A673 (cell line): ENCODE data around the gene TACC2. TPM values are rescaled to one million over a fixed set of nuclear protein-coding genes. Genes with fewer than 3 reads are reported as not detected.

Source experiments
- BruUV-seq: library from RNA; stranded (reverse); fragments of 400-500 nt; replicated peaks from 2 replicates; lab custom pipeline; 2021; lab: Mats Ljungman, UMichigan
- CTCF ChIA-PET: fragments of 300-600 bp; sonication (Branson Sonifier 250); formaldehyde crosslinking; loops from one replicate; lab custom pipeline; 2022; ENCODE audit warnings: antibody characterized with exemption; lab: Charles Lee
- POLR2A ChIA-PET: fragments of 300-600 bp; sonication (Branson Sonifier 250); formaldehyde crosslinking; loops from one replicate; lab custom pipeline; 2022; ENCODE audit warnings: antibody characterized with exemption; ENCODE audit not compliant: low non-redundant PET; lab: Charles Lee
- DNase-seq: peaks from one replicate; pipeline ENCODE4 v3.0.0-alpha.2; 2015; ENCODE audit warnings: low spot score
- H3K27ac ChIP-seq: fragments of 200-600 bp; sonication (generic); 2 replicates; pipeline ENCODE4 v1.5.1; 2016; ENCODE audit warnings: mixed run types, low read depth, mild to moderate bottlenecking, mixed read lengths, antibody characterized with exemption, low read length; ENCODE audit not compliant: poor library complexity, severe bottlenecking
- H3K27me3 ChIP-seq: fragments of 200-600 bp; sonication (generic); replicated peaks from 2 replicates; pipeline ENCODE4 v1.6.1; 2017; ENCODE audit warnings: mixed run types, low read depth, mild to moderate bottlenecking, mixed read lengths, antibody characterized with exemption, low read length; ENCODE audit not compliant: insufficient read depth, poor library complexity
- H3K36me3 ChIP-seq: fragments of 200-600 bp; sonication (generic); 2 replicates; pipeline ENCODE4 v1.6.1; 2016; ENCODE audit warnings: mixed run types, mild to moderate bottlenecking, mixed read lengths, antibody characterized with exemption, low read length; ENCODE audit not compliant: insufficient read depth, poor library complexity, severe bottlenecking
- H3K4me1 ChIP-seq: fragments of 200-600 bp; sonication (generic); 2 replicates; pipeline ENCODE4 v1.6.1; 2017; ENCODE audit warnings: mixed run types, mild to moderate bottlenecking, mixed read lengths, antibody characterized with exemption, low read length; ENCODE audit not compliant: insufficient read depth, poor library complexity, severe bottlenecking
- H3K4me3 ChIP-seq: fragments of 200-600 bp; sonication (generic); 2 replicates; pipeline ENCODE4 v1.5.1; 2016; ENCODE audit warnings: low read depth, mixed run types, mild to moderate bottlenecking, mixed read lengths, low read length; ENCODE audit not compliant: poor library complexity, severe bottlenecking
- H3K9me3 ChIP-seq: fragments of 200-600 bp; sonication (generic); 2 replicates; pipeline ENCODE4 v1.6.1; 2016; ENCODE audit warnings: mixed run types, low read depth, mild to moderate bottlenecking, mixed read lengths, antibody characterized with exemption, low read length; ENCODE audit not compliant: poor library complexity, severe bottlenecking
- CTCF ChIP-seq: fragments of 300-800, 200-600 bp; sonication (generic); conservative IDR thresholded peaks from 2 replicates; pipeline ENCODE4 v1.5.1; 2017; ENCODE audit warnings: low read depth, mild to moderate bottlenecking, antibody characterized with exemption, low read length, moderate library complexity, mixed read lengths
- EZH2 ChIP-seq: fragments of 200-600 bp; sonication (generic); IDR thresholded peaks from 2 replicates; pipeline ENCODE4 v1.6.1; 2017; ENCODE audit warnings: borderline replicate concordance, low read depth, mild to moderate bottlenecking, mixed read lengths, antibody characterized with exemption, low read length; ENCODE audit not compliant: poor library complexity, severe bottlenecking
- intact Hi-C: fragments of 100-400 bp; cut with micrococcal nuclease; formaldehyde crosslinking; loops from one replicate; pipeline ENCODE4 v1.10.0; 2022; ENCODE audit not compliant: unreplicated experiment
- total RNA-seq: library from RNA; stranded (reverse); gene quantifications from 2 replicates; pipeline ENCODE4 v1.2.3, GENCODE V29; 2021

TACC2 gene
- total RNA-seq, 1 experiment from 2014 or later = 0.62 TPM

- Histone ChIP-seq H3K4me3 (no peak overlapping the region), H3K9me3 (no peaks in the 10 kb centered on the region), H3K36me3 (no peaks in the 10 kb centered on the region), H3K27ac (no peak overlapping the region), H3K4me1 (no peaks in the 10 kb centered on the region), H3K27me3 (peaks cover 79% of the 10 kb centered on the region)
- no peak for DNase-seq
- ChIA-PET CTCF (no interaction called here), POLR2A (no interaction called here)
- intact Hi-C loops = no loop called here
- no TSS peak for BruUV-seq
- TF ChIP-seq EZH2 (no peak), CTCF (no peak)
These were observed 96.5 kb downstream of the TACC2 start for GRCh38 chr10:122085423-122085911.

GRCh38 chr10:122086416-122087240, 97.7 kb downstream of the TACC2 start:
- intact Hi-C loops = no loop called here
- Histone ChIP-seq H3K4me1 (no peaks in the 10 kb centered on the region), H3K36me3 (no peaks in the 10 kb centered on the region), H3K27me3 (peaks cover 79% of the 10 kb centered on the region), H3K4me3 (no peak overlapping the region), H3K9me3 (no peaks in the 10 kb centered on the region), H3K27ac (no peak overlapping the region)
- DNase-seq = no peak
- TF ChIP-seq EZH2 (no peak), CTCF (no peak)
- no TSS peak for BruUV-seq
- CTCF ChIA-PET = no interaction called here
- POLR2A ChIA-PET = no interaction called here

- ChIA-PET POLR2A (no interaction called here), CTCF (no interaction called here)
- no TSS peak for BruUV-seq
- Histone ChIP-seq H3K4me1 (no peaks in the 10 kb centered on the region), H3K27me3 (peaks cover 80% of the 10 kb centered on the region), H3K36me3 (no peaks in the 10 kb centered on the region), H3K27ac (no peak overlapping the region), H3K9me3 (no peaks in the 10 kb centered on the region), H3K4me3 (no peak overlapping the region)
- no peak for TF ChIP-seq EZH2
- no peak for TF ChIP-seq CTCF
- no peak for DNase-seq
- intact Hi-C loops = no loop called here
These were observed 98.5 kb downstream of the TACC2 start for GRCh38 chr10:122087436-122087835.
